GM19438 (cell line): ENCODE data around the gene TMTC1.
"Not testable (repeated sequence)": the region's sequence is repeated elsewhere in the genome, so short reads cannot be mapped to it uniquely, and the experiment has no call there.

Source experiments
- ATAC-seq: cut with Tn5 transposase; IDR thresholded peaks from one replicate; pipeline ENCODE4 v1.9.1; 2021; ENCODE audit warnings: low read depth; ENCODE audit not compliant: unreplicated experiment

Gene TMTC1

GRCh38 chr12:29783773-29784666 lies at the start of gene TMTC1:
TSS of gene TMTC1 (minus strand) at chr12:29783942. CDS start at chr12:29783751, 191 bp downstream.
- peak; percentile 7 for ATAC-seq

GRCh38 chr12:29831173-29831572 lies 47.4 kb upstream of the TMTC1 start:
- no peak for ATAC-seq

- no peak for ATAC-seq
Observed at GRCh38 chr12:29830391-29830790, 46.6 kb upstream of the TMTC1 start.

- ATAC-seq, result no peak
Observed at GRCh38 chr12:29818916-29819623, 35.3 kb upstream of the TMTC1 start.

GRCh38 chr12:29816874-29817725 lies 33.4 kb upstream of the TMTC1 start:
- ATAC-seq, result no peak

- ATAC-seq, result not testable (repeated sequence)
Observed at GRCh38 chr12:29809616-29810361, 26.0 kb upstream of the TMTC1 start.

GRCh38 chr12:29807129-29807528 lies 23.4 kb upstream of the TMTC1 start:
- ATAC-seq, result no peak

GRCh38 chr12:29804019-29804418 lies 20.3 kb upstream of the TMTC1 start:
- no peak for ATAC-seq

- no peak for ATAC-seq
Observed at GRCh38 chr12:29799591-29799990, 15.8 kb upstream of the TMTC1 start.

GRCh38 chr12:29797565-29798355 lies 14.0 kb upstream of the TMTC1 start:
- no peak for ATAC-seq

GRCh38 chr12:29796823-29797263 lies 13.1 kb upstream of the TMTC1 start:
- ATAC-seq, result no peak

- no peak for ATAC-seq
Observed at GRCh38 chr12:29795715-29796114, 12.0 kb upstream of the TMTC1 start.

GRCh38 chr12:29794862-29795261 lies 11.1 kb upstream of the TMTC1 start:
- ATAC-seq, result no peak

- no peak for ATAC-seq
Observed at GRCh38 chr12:29792853-29793252, 9.1 kb upstream of the TMTC1 start.

- ATAC-seq, result no peak
Observed at GRCh38 chr12:29792132-29792531, 8.4 kb upstream of the TMTC1 start.

GRCh38 chr12:29782871-29783772 lies 620 bp downstream of the TMTC1 start:
- ATAC-seq, result peak; percentile 21

- ATAC-seq, result peak; percentile 62
Observed at GRCh38 chr12:29782285-29782870, 1.4 kb downstream of the TMTC1 start.
